Peyer's patch (tissue), 4 donors: ENCODE results near the gene TUSC2.

Source experiments
- CTCF ChIP-seq, 6 experiments: fragments of 450-650 bp in 4 of 6; fragments of 200-600 bp in 2 of 6; sonication (generic) in 1 of 6; IDR thresholded peaks; one replicate each; pipeline ENCODE4 v1.5.1; 2017 to 2019; ENCODE audit warnings: antibody characterized with exemption in 6 of 6, mild to moderate bottlenecking in 3 of 6, moderate library complexity in 1 of 6
- POLR2A ChIP-seq, 2 donors: fragments of 450-650 bp; IDR thresholded peaks; one replicate each; pipeline ENCODE4 v1.5.1; 2017; ENCODE audit warnings: antibody characterized with exemption in 2 of 2, mild to moderate bottlenecking in 2 of 2, moderate library complexity in 2 of 2

- no peak for TF ChIP-seq CTCF (IDR thresholded peaks at IDR 0.05)
- no peak for TF ChIP-seq POLR2A (IDR thresholded peaks at IDR 0.05)
These were observed 46.6 kb upstream of the TUSC2 start for GRCh38 chr3:50374363-50375257.
